PC-9 (cell line): ENCODE data around the gene PTPRA.

Experiments
- EZH2 ChIP-seq: fragments of 200-600 bp; sonication (generic); IDR thresholded peaks from 2 replicates; pipeline ENCODE4 v1.8.0; 2017; ENCODE audit warnings: antibody characterized with exemption, low read depth
- TF ChIP-seq, protein P1 (sequence below): fragments of 200-600 bp; sonication (generic); conservative IDR thresholded peaks from 2 replicates; pipeline ENCODE4 v1.6.1; 2017; ENCODE audit warnings: mixed run types, antibody characterized with exemption, mild to moderate bottlenecking, moderate library complexity

GRCh38 chr20:3081641-3082040 lies 208.4 kb downstream of the PTPRA start:
- TF ChIP-seq, protein P1, sequence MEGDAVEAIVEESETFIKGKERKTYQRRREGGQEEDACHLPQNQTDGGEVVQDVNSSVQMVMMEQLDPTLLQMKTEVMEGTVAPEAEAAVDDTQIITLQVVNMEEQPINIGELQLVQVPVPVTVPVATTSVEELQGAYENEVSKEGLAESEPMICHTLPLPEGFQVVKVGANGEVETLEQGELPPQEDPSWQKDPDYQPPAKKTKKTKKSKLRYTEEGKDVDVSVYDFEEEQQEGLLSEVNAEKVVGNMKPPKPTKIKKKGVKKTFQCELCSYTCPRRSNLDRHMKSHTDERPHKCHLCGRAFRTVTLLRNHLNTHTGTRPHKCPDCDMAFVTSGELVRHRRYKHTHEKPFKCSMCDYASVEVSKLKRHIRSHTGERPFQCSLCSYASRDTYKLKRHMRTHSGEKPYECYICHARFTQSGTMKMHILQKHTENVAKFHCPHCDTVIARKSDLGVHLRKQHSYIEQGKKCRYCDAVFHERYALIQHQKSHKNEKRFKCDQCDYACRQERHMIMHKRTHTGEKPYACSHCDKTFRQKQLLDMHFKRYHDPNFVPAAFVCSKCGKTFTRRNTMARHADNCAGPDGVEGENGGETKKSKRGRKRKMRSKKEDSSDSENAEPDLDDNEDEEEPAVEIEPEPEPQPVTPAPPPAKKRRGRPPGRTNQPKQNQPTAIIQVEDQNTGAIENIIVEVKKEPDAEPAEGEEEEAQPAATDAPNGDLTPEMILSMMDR = no peak
- no peak for TF ChIP-seq EZH2
